Measurements from ENCODE around the gene ERI2. TPM values are rescaled to one million over a fixed set of nuclear protein-coding genes. Genes with fewer than 3 reads are reported as not detected.

Gene ERI2
- total RNA-seq, 2 experiments from 2014 or later, result 41.8 to 48.0 TPM

Small RNAs within 50 kb of the gene (small RNA-seq; reads per million reads assigned to genes)
- gene RF00618 (not detected), gene RNU6-944P (0.42 reads per million)

Other genes starting within 250 kb of the ERI2 start
- not detected in 2 replicates for gene ACSM2B, start 230.1 kb downstream of the ERI2 start, total RNA-seq (2014; rRNA removed; shearing (Covaris generic))
- not detected in 2 replicates for gene ACSM2B, start 230.1 kb downstream of the ERI2 start, total RNA-seq (2022)
- gene ACSM1, start 108.8 kb downstream of the ERI2 start, total RNA-seq (2014; rRNA removed; shearing (Covaris generic)), result not detected in 2 replicates
- gene ACSM1, start 108.8 kb downstream of the ERI2 start, total RNA-seq (2022), result not detected in 2 replicates
- gene THUMPD1, start 64.7 kb downstream of the ERI2 start, total RNA-seq (2014; rRNA removed; shearing (Covaris generic)), result 45.4 and 48.2 TPM in 2 replicates
- gene THUMPD1, start 64.7 kb downstream of the ERI2 start, total RNA-seq (2022), result 47.4 and 48.3 TPM in 2 replicates
- gene ACSM3, start 42.5 kb downstream of the ERI2 start, total RNA-seq (2014; rRNA removed; shearing (Covaris generic)), result 2.4 and 4.5 TPM in 2 replicates
- 2.8 and 4.0 TPM in 2 replicates for gene ACSM3, start 42.5 kb downstream of the ERI2 start, total RNA-seq (2022)
- gene REXO5, start 55 bp upstream of the ERI2 start, total RNA-seq (2014; rRNA removed; shearing (Covaris generic)), result 26.5 and 29.7 TPM in 2 replicates
- gene REXO5, start 55 bp upstream of the ERI2 start, total RNA-seq (2022), result 38.9 and 50.7 TPM in 2 replicates
- gene DCUN1D3, start 93.9 kb upstream of the ERI2 start, total RNA-seq (2014; rRNA removed; shearing (Covaris generic)), result 3.1 and 3.3 TPM in 2 replicates
- gene DCUN1D3, start 93.9 kb upstream of the ERI2 start, total RNA-seq (2022), result 4.5 and 5.1 TPM in 2 replicates
- 24.0 and 24.3 TPM in 2 replicates for gene LYRM1, start 94.3 kb upstream of the ERI2 start, total RNA-seq (2014; rRNA removed; shearing (Covaris generic))
- gene LYRM1, start 94.3 kb upstream of the ERI2 start, total RNA-seq (2022), result 23.3 and 24.0 TPM in 2 replicates

Data from OCI-LY7 (cell line).